NCI-H510A (cell line): ENCODE results near the gene DGKH.
"Not testable (repeated sequence)": the region's sequence is repeated elsewhere in the genome, so short reads cannot be mapped to it uniquely, and the experiment has no call there.

ENCODE experiments used
- DNase-seq: peaks from one replicate; lab custom pipeline; 2025; lab: John Stamatoyannopoulos, UW

DGKH gene

DNA sequence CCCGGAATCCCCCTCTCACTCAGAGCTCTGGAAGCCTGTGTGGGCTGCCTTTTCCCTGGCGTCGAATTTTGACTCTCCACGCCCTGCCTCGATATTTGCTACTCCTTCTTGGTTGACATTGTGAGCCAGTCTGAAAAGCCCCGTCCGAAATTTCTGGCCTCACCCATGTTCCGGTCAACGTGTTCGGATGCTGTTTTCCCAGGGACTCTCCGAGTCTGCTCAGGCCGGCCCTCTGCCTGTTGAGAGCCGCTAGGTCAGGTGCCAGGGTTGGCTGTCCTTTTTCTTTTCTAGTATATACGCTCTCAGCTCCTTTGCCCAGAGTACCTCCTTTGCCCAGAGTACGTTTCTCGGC lies 6.8 kb upstream of the DGKH start:
- no peak for DNase-seq

DNA sequence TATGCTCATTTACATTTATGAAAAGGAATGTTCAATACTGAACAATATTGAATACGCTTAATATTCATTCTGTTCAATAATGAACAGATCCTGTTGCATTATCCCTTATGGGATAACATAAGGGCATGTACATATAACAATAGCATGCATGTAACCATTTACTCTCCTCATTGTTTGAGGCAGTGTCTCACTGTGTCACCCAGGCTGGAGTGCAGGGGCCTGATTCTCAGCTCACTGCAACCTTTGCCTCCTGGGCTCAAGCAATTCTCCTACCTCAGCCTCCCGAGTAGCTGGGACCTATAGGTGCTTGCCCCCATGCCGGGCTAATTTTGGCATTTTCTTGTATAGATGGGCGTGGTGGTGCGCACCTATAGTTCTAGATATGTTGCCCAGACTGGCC lies 4.8 kb upstream of the DGKH start:
- DNase-seq = no peak

DNA sequence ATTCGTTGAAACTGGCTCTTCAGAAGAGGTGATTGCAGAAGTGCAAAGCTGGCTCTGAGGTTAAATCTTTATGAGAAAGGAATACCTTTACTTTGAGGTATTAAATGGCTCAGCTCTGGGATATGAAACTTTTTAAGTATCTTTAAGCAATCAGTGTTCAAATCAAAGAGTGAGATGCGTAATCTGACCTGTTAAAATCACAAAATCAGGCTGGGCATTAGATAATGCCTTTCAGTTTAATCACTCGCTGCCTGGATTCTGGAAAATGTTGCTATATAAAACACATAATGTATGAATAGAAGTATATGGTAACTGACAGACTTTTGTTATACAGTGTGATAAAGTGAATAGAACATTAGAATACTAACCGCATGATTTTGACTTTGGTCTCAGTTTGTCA lies 2.0 kb upstream of the DGKH start:
- no peak for DNase-seq

DNA sequence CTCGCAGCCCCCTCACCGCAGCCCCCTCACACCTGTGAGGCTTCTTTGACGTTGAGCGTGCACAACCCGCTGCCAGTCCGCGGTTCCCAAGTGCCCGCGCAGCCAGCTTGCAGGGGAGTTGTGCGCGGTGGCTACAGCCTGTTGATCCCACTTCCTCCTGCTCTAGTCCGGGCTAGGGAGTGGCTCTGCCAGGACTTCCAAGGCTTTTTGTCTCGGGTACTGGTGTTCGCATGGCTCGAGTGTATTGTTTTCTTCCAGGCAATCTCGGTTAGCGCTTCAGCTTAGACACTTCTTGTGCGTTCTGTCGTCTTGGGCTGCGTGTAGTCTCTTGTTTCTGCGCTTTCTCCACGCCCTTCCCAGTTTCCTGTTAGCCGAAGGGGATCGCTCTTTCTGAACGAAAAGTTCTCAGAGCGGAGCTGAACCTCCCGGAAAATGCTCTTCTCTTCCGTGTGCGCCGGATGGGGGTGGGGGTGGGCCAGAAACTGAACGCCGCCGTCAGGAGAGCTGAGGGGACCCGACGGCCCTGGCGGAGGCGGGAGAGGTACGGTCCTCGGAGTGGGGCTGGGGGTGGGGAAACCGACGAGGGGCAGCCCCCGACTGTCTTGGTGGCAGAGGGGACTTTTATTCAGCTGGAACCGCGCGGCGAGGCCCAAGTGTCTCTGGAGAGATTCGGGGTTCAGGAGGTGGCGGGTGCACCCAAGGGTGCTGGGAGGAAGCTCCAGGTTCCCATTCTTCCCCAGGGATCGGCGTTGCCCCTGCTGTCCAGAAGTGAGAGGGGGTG lies 697 bp upstream of the DGKH start:
- DNase-seq = no peak

DNA sequence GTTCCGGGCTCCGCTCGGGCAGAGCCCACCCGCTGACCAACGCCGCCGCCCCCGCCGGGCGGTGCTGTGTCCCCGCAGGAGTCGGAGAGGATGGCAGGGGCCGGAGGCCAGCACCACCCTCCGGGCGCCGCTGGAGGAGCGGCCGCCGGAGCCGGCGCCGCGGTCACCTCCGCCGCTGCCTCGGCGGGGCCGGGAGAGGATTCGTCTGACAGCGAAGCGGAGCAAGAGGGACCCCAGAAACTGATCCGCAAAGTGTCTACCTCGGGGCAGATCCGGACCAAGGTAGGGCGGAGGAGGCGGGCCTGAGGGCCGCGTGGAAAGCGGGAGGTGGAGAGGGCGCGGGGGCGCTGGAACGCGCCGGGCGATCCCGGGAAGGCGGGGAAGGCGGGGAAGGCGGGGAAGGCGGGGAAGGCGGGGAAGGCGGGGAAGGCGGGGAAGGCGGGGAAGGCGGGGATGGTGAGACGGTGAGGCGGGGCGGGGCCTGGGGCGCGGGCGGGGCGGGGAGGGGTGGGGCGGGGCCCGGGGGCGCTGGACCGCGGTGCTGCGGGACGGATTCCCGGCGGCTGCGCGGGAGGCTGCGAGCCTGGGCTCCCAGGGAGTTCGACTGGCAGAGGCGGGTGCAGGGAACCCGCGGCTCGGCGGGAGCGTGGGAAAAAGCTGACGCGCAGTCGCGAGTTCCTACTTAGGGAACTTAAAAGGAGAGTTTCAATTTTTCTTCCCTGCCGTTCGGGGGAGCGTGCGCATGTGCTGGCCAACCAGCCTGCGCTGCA lies 421 bp downstream of the DGKH start:
- DNase-seq = no peak

DNA sequence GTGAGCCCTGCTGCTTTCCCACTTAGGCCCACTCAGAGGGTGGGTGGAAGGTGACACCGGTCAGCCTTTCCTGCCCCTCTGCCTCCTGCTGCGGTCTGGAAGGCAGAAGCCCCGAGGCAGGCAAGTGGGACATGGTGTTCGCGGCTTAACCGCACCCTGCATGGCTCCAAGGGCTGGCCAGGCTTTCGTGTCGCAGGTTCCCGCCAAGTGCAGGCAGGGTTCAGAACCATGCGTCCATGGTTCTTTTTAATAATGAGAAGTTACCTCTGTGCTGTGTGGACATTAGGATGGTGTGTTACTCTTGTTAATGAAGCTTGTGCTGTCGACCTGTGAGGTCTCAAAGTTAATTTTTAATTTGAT lies 986 bp downstream of the DGKH start:
- no peak for DNase-seq

DNA sequence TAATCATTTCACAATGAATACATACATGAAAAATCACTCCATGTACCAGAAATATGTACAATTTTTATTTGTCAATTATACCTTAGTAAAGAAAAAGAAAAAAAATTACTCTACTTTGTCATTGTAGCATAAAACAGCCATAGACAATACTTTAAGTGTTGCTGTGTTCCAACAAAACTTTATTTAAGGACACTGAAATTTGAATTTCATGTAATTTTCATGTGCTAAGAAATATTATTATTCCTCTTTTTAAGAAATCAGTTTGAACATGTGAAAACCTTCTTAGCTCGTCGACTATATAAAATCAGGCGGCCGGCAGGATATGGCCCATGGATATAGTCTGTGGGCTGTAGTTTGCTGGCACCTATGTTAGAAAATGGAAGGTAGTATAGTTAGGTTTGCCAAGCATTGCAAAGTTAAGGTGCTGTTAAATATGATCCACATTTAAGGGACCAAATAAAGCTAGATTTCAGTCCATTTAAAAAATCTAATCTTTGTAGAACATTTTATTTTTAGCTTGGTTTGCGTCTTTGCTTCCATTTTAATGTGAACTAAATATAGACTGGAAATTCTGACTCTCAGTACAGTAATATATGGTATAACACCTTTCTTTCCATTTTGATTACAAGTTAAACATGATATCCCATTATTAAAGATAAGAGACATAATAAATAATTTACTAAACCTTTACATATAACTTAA lies 6.5 kb downstream of the DGKH start:
- DNase-seq = no peak

DNA sequence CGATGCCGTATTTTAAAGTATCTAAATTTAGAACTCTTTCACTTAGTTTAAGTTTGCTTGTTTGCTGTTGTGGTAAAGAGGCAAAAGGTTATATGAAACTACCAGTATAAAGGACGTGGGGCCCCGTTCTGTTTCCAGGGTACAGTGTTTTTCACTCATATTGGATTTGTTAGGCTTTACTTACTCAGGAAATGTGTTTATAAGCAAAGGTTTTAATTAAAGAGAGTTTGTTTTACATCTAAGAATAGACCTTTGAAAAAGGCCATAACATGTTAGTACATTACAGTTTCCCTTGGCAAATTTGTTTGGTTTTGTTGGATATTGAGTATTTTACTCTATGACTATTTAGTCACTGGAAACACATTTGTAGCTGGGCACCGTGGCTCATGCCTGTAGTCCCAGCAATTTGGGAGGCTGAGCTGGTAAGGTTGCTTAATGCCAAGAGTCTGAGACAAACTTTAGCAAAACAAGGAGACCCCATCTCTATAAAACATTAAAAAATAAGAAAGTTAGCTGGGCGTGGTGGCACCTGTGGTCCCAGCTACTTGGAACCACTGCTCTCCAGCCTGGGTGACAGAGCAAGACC lies 7.1 kb downstream of the DGKH start:
- no peak for DNase-seq

DNA sequence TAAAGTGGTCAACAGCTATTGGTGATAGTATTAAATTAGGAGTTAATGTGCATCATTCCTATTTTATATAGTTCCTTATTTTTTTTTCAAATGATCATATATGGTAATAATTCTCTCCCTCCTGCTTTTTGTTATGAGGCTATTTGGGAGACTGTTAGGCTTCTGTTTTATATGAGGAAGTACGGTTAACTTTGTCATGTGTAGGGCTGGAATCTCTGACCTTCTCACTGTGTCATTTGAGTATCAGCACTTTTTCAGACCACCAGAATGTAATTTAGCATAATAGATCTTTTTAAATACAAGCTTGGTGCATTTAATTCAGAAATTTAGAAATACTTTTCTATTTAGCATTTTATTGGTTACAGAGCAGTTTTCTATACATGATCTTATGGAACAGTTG lies 7.7 kb downstream of the DGKH start:
- DNase-seq = no peak

DNA sequence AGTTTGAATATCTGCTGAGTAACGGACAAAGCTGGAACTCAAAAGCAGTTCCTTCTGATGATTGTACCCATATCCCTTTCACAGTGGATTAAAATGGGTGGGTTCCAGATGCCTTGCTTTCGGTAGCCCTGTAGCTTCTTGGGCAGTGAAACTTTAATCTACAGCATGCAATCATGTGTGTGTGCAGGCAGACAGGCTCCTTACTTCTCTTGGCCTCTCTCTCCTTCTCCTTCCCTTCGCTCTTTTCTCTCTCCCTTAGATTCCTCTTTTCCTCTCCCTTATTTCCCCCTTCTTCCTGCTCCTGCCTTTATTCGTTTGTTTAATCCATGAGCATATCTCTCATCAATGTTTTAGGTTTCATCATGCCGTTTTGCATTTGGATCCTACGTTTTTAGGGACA lies 8.1 kb downstream of the DGKH start:
- DNase-seq = no peak

DNA sequence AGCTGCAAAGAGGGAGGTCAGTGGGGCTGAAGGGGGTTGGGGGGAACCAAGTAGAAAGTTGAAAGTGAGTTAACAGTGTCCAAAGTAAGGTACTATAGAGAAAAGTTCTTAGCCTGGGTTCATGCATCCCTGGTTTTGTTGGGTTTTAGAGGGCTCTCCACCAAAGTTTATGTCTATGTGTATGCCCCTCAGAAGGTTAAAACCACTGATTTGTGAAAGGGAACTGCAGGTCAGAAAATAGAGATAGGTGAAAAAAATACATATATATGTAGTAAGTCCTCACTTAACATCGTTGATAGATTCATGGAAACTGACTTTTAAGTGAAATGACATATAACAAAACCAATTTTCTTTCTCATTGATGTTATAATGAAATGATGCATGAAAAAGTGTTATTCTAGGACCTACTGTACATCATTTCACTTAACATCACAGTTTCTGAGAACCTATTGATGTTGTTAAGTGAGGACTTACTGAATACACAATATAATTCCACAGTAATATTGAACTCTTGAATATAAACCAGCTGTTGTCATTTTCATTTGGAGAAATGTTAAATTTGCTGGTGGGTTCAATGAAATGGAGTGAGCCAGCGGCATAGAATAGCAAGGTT lies 9.6 kb downstream of the DGKH start:
- no peak for DNase-seq

DNA sequence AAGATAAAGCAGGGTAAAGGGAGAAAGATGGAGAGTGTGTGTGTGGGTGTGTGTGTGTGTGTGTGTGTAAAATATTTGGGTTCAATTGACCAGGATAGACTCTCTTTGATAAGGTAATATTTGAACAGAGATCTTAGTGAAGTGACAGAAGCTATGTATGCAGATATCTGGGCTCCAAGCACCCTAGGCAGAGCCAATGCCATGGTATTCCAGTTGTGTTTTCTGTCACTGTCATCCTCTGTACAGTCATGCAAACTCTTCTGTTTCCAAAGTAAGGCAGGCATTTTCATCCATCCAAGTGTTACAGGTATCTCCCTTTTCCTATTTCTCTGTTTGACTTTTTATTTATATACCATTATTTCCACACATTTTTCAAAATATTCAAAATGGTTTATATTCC lies 13.5 kb downstream of the DGKH start:
- no peak for DNase-seq

DNA sequence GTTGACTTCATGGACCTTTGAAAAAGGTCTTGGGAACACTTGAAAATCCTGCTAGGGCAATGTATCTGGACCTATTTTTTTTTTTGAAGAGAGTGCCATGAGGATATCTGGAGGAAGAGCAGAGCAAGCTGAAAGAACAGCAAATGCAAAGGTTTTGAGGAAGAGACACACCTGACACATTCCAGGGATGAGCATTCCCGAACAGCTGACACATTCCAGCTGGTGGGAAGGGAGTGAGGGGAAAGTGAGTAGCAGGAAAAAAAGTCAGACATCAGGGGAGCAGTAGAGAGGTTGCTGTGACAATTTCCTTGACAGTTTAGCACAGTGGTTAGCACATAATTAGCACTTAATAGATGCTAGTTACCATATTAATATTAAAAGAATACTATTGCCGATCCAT lies 14.7 kb downstream of the DGKH start:
- no peak for DNase-seq

DNA sequence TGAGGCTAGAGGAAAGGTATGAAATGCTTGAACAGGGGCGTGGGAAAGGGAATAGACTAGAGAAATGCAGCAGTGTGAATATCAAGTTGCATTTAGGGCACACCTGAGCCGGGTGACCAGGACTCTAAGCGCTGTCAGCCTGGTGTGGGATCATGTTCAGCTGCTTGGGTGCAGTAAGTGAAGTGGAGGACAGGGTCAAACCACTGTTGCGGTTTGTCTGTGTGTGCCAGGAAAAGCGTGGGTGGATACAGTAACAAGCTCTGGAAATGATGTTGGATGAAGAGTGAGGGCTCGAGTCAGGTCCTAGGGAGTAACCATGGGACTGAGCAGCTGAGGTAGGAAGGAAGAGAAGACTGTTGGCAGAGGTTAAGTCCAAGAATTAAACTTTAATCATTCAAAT lies 15.8 kb downstream of the DGKH start:
- DNase-seq = no peak

DNA sequence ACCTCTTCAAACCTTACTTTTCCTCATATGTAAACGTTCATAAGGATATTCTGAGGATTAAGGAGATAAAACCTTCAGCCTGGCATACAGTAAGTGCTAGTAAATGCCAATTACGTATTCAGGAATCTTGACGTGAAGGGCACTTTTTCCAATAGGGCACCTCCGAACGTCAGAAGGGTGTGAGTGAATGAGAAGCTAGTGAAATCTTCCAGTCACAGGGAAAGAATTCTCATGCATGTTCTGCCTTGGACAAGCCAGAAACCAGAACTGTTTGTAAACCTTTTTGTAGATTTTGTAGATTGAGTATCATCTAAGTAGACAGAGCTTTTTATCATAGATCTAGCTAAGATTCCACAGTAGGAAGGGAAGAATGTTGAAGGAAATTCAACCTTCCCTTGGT lies 16.5 kb downstream of the DGKH start:
- DNase-seq = no peak

DNA sequence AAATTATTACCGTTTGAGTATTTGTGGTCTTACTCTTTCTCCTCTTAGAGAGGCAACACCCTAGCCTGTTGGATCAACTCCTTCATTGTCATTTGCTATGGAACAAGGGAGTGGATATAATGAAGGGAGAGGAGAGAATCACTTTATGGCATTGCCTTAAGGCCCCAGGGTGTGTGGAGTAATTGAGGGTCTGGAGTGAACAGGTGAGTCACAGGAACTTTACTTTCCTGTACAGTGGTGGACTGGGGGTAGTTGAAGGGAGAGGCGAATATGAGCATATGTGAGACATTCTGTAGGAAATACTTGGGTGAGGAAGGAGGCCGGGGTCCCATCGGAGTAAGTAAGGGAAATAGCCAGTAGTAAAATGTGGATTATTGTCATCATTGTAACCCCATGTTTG lies 17.0 kb downstream of the DGKH start:
- DNase-seq = no peak

DNA sequence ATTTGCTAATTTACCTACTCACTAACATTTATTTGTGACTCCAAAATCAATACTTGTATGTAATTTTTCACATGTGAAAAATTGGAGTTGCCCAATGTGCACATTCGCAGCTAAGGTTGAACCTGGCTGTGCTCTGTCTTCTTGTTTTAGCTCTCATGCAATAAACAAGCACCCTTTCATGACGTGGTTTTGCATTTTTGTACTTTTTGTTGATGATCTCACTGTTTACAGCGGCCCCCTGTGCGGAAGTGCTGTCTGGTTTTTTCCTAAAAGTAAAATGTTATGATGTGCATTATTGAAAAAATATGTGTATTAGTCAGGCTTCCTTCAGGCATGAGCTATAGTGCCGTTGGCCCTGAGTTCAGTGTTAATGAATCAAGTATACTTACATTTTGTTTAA lies 18.1 kb downstream of the DGKH start:
- DNase-seq = no peak

DNA sequence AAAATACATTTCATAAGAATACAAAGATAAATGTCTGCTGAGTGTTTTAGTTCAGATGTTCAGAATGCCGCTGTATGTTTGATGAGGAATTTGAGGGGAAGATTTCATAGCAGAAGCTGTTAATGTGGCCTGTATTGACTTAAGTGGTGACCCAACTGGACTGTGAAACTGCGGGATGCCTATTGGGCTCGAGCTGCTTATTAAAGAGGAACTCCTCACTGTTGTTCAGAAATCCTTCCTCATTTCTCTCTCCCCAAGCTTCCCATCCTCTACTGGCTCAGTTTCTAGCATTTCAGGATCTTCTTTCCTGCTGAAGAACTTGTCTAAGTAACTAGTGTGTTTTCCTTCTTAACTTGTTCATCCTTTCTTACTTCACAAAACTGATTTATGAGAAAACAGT lies 20.4 kb downstream of the DGKH start:
- no peak for DNase-seq

DNA sequence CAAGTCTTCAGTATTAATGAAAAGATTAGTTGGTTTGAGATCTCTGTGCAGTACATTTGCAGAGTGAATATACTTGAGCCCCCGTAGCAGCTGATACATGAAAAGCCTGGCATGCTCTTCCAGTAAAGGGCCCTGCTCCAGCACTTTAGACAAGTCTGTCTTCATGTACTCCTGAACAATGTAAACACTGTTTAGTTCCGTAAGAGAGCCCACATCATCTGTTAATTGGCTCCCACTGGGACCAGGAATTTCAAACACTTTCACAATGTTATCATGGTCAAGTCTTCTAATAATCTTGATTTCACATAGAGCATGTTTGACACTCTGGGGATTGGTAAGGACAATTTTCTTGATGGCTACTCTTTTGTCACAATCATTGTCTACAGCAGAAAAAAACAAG lies 22.2 kb downstream of the DGKH start:
- DNase-seq = not testable (repeated sequence)

DNA sequence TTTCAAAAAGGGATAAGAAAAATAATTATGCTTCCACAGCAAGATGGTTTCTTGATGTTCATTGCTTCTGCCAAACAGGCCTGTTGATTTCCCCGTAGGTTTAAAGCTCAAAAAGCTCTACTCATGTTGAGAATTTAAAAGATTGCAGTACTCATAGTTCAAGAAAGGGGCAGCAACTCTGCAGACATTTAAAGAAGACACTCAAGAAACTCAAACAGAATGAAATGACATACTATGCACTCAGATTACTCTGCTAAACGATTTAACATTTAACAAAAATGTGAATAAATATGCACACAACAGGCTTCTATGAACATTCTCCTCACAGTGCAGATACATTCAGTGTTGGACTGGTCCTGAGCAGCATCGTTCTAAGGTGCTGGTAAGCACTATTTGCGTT lies 22.7 kb downstream of the DGKH start:
- not testable (repeated sequence) for DNase-seq

DNA sequence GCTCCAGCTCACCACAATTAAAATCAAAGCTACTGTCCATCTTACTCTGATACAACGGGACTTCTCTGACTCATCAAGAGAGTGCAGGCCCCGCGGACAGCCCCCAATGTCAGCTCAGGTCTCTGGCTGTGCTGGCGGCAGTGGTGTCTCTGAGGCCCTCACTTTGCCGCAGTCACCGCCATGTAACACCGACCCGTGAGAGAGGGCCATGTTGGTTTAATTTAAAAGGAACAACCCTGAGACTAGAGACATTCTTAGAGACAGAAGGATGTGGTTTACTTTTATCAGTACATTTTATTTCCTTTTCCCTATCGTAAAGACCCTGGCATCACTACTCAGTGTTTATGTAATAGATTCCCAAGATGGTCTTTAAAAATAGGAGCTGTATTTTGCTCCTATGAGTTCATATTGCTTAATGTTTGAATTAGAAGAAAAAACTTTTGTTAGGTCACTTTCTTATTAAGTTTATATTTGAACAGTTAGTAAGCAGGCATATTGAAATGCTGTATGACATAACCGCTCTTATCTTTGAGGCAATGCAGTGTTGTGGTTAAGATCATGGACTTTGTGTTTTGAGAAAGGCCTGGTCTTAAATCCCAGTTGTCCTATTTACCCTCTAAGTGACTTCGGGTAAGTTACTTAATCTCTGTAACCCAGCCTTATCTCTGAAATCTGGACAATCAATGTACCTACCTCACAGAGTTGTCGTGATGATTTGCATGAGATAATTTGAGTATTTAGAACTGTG lies 23.4 kb downstream of the DGKH start:
- DNase-seq = no peak

DNA sequence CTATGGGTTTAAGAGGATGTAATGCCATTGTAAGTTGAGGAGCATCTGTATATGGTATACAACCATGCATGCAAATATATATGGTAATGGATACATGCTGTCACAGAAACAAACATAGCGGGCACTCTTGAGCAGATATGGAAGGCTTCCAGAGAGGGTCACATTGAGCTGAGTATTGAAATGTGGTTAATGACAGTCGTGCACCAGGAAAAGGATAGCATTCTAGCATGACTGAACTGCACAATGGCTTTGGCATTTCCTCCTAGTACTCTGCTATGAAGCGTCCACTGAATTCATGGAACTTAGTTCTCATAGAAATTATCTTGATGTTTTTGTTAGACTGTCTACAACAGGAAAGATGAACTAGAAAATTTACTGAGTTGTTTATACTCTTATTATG lies 25.2 kb downstream of the DGKH start:
- DNase-seq = no peak
